ENCODE data around the gene CREBBP. TPM values are rescaled to one million over a fixed set of nuclear protein-coding genes. Genes with fewer than 3 reads are reported as not detected.

Gene CREBBP
- total and polyA plus RNA-seq, 9 of the 15 experiments (the other 6 are each of a cell fraction or from before 2014, with no cell fraction given) = 0.70 to 24.8 (median 5.6) TPM

DNA sequence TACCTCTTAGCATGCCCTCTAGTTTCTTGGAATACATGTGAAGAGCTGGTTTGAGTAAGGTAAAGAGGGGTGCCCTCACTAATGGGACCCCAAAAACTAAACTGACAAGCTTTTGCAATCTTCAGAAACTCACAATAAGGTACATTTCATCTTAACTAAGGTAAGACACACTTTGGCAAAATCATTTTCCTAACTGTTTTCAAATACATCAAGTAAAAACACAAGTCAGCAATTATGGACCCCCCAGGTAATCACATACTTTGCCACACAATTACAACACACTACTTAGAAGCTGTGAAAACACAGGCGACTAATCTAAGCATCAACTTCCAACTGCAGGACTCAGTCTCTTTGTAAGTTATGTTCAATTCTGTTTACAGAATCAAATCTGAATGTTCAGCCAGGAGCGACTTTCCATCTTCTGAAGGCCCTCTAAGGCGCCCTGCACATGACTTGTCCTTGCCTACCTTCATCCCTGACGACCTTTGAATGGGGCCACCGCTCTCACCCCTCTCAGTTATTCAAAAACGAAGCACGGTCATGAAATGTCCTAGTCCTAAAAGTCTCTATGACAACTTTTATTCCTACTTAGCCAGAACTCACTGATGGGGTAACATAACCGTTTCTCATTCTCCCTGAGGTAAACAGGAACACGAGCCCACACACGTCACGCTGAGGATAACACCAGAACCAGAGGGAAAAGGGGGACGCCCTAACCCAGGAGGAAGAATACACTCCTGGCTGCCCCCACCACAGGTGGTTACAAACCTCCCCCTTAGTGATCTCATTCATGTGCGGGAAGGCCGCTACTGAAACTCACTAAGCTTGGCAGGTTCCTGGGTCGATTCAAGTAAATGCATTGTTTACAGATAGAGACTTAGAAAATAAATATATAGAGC, 5.5 kb downstream of the CREBBP start:
- DNase-seq (ENCODE audit: extremely low read depth in 1 of 4, low spot score in 3 of 4) = no peak
- Histone ChIP-seq H3K4me3 (no peak overlapping the region), H3K4me2 (ENCODE audit: insufficient read depth, low read length) (no peak overlapping the region), H4K20me1 (replicated peaks; ENCODE audit: control insufficient read depth, insufficient read depth, low read length) (peaks cover 56% of the 10 kb centered on the region), H3K36me3 (ENCODE audit: control insufficient read depth, insufficient read depth, low read length) (peaks cover 6% of the 10 kb centered on the region; the same call in 1 of the 3 replicates), H3K9ac (ENCODE audit: insufficient read depth in 1 of 2, low read depth in 2 of 2, low read length in 2 of 2) (no peak overlapping the region), H2AFZ (ENCODE audit: low read depth, low read length) (no peak overlapping the region), H3K4me1 (replicated peaks in 1 of 2; ENCODE audit: control insufficient read depth in 2 of 2, insufficient read depth in 2 of 2, low read length in 2 of 2) (peaks cover 8 to 34% of the 10 kb centered on the region in 2 experiments), H3K9me3 (replicated peaks; ENCODE audit: control insufficient read depth, insufficient read depth, low read depth, low read length) (no peaks in the 10 kb centered on the region), H3K27me3 (ENCODE audit: control insufficient read depth in 2 of 2, insufficient read depth in 2 of 2, low read length in 2 of 2) (no peaks in the 10 kb centered on the region), H3K79me2 (ENCODE audit: control insufficient read depth, insufficient read depth, low read length) (peaks cover 97% of the 10 kb centered on the region), H3K9me1 (ENCODE audit: control insufficient read depth, insufficient read depth, low read length) (peaks cover 4% of the 10 kb centered on the region), H3K27ac (ENCODE audit: extremely low read depth, low read depth, low read length) (no peak overlapping the region)
- ChIA-PET CTCF (ENCODE audit: low intra/inter-chr PET ratio) (no interaction called here), POLR2A (interaction anchor here (0.6 to 8.4 kb wide), 3 partner anchors 10 to 280 kb away, joined by 3 to 86 read pairs (median 3); no protein-coding TSS in a partner anchor)
- in situ Hi-C loops (cut with MboI) (no loop called here), intact Hi-C loops (cut with micrococcal nuclease) (loop anchor here (5.0 kb wide), 1 partner anchor 93 kb away; no protein-coding TSS in a partner anchor)
- BruUV-seq (replicated peaks) = no TSS peak
- 68% methylated on average over 15 of the region's 15 CpGs for WGBS (ENCODE audit: insufficient coverage, low coverage, missing lambda C conversion rate)
- no peak for FAIRE-seq
- TF ChIP-seq RBM17 (IDR thresholded peaks at IDR 0.05; ENCODE audit: borderline replicate concordance, low read depth, low read length) (no peak), MAFG (tag; conservative IDR thresholded peaks at IDR 0.05) (peak; percentile 79), ZNF316 (IDR thresholded peaks at IDR 0.05) (peak; percentile 93), MAFK (IDR thresholded peaks at IDR 0.05; ENCODE audit: low read length) (peak; percentile 61), MAFF (IDR thresholded peaks at IDR 0.05; ENCODE audit: low read length) (peak; percentile 71), MXI1 (IDR thresholded peaks at IDR 0.05; ENCODE audit: low read depth, low read length) (no peak), C11orf30 (IDR thresholded peaks at IDR 0.05; ENCODE audit: low read depth) (peak; percentile 90)
- TF ChIP-seq, protein P1, sequence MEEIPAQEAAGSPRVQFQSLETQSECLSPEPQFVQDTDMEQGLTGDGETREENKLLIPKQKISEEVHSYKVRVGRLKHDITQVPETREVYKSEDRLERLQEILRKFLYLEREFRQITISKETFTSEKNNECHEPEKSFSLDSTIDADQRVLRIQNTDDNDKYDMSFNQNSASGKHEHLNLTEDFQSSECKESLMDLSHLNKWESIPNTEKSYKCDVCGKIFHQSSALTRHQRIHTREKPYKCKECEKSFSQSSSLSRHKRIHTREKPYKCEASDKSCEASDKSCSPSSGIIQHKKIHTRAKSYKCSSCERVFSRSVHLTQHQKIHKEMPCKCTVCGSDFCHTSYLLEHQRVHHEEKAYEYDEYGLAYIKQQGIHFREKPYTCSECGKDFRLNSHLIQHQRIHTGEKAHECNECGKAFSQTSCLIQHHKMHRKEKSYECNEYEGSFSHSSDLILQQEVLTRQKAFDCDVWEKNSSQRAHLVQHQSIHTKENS (CRISPR knock-in tag; IDR thresholded peaks at IDR 0.05) = no peak
- TF ChIP-seq, protein P2, sequence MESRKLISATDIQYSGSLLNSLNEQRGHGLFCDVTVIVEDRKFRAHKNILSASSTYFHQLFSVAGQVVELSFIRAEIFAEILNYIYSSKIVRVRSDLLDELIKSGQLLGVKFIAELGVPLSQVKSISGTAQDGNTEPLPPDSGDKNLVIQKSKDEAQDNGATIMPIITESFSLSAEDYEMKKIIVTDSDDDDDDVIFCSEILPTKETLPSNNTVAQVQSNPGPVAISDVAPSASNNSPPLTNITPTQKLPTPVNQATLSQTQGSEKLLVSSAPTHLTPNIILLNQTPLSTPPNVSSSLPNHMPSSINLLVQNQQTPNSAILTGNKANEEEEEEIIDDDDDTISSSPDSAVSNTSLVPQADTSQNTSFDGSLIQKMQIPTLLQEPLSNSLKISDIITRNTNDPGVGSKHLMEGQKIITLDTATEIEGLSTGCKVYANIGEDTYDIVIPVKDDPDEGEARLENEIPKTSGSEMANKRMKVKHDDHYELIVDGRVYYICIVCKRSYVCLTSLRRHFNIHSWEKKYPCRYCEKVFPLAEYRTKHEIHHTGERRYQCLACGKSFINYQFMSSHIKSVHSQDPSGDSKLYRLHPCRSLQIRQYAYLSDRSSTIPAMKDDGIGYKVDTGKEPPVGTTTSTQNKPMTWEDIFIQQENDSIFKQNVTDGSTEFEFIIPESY (CRISPR knock-in tag; IDR thresholded peaks at IDR 0.05) = peak; percentile 27; the same call in 1 of the 2 replicates
- ATAC-seq = no peak

Measured in K562 (cell line).